HEK293T (cell line): Measurements from ENCODE around the gene H3-3A.

Source experiments
- CTCF ChIA-PET: fragments of 350-600 bp; formaldehyde crosslinking; extraction: SDS; loops from one replicate; lab custom pipeline; 2021; ENCODE audit warnings: antibody characterized with exemption, inconsistent platforms; lab: Yijun Ruan, JAX
- POLR2A ChIA-PET: fragments of 350-600 bp; formaldehyde crosslinking; extraction: SDS; loops from one replicate; lab custom pipeline; 2020; ENCODE audit warnings: antibody characterized with exemption, inconsistent platforms; lab: Yijun Ruan, JAX
- DNase-seq: peaks from one replicate; pipeline ENCODE4 v3.0.0; 2012; ENCODE audit warnings: mixed read lengths; ENCODE audit errors: extremely low spot score
- ARNT ChIP-seq: fragments of 450-650 bp; IDR thresholded peaks from 2 replicates; pipeline ENCODE4 v1.6.1; 2017; ENCODE audit warnings: mild to moderate bottlenecking
- BHLHE40 ChIP-seq: fragments of 450-650 bp; IDR thresholded peaks from 2 replicates; pipeline ENCODE4 v1.6.1; 2016; ENCODE audit warnings: mild to moderate bottlenecking, moderate library complexity, borderline replicate concordance
- CTBP1 ChIP-seq: fragments of 450-650 bp; IDR thresholded peaks from 2 replicates; pipeline ENCODE4 v1.6.1; 2016; ENCODE audit warnings: borderline replicate concordance
- ELF4 ChIP-seq: fragments of 450-650 bp; IDR thresholded peaks from 2 replicates; pipeline ENCODE4 v1.6.1; 2017; ENCODE audit warnings: antibody characterized with exemption
- FOXA1 ChIP-seq: fragments of 450-650 bp; IDR thresholded peaks from 2 replicates; pipeline ENCODE4 v1.6.1; 2016; ENCODE audit warnings: mild to moderate bottlenecking
- FOXK2 ChIP-seq: fragments of 450-650 bp; IDR thresholded peaks from 2 replicates; pipeline ENCODE4 v1.6.1; 2016; ENCODE audit warnings: mild to moderate bottlenecking
- FOXM1 ChIP-seq: fragments of 450-650 bp; IDR thresholded peaks from 2 replicates; pipeline ENCODE4 v1.6.1; 2017; ENCODE audit warnings: mild to moderate bottlenecking, borderline replicate concordance
- HDGF ChIP-seq: fragments of 450-650 bp; IDR thresholded peaks from 2 replicates; pipeline ENCODE4 v1.6.1; 2017; ENCODE audit warnings: antibody characterized with exemption, borderline replicate concordance
- L3MBTL2 ChIP-seq: fragments of 450-650 bp; conservative IDR thresholded peaks from 2 replicates; pipeline ENCODE4 v1.6.1; 2016; ENCODE audit warnings: mild to moderate bottlenecking
- LEF1 ChIP-seq: fragments of 450-650 bp; IDR thresholded peaks from 2 replicates; pipeline ENCODE4 v1.6.1; 2017; ENCODE audit warnings: mild to moderate bottlenecking, borderline replicate concordance
- NFRKB ChIP-seq: fragments of 450-650 bp; IDR thresholded peaks from 2 replicates; pipeline ENCODE4 v1.6.1; 2016; ENCODE audit warnings: mild to moderate bottlenecking, moderate library complexity
- PKNOX1 ChIP-seq: fragments of 450-650 bp; IDR thresholded peaks from 2 replicates; pipeline ENCODE4 v1.6.1; 2016
- SP1 ChIP-seq: fragments of 450-650 bp; IDR thresholded peaks from 2 replicates; pipeline ENCODE4 v1.6.1; 2017
- SUZ12 ChIP-seq: fragments of 450-650 bp; IDR thresholded peaks from 2 replicates; pipeline ENCODE4 v1.6.1; 2016; ENCODE audit warnings: mild to moderate bottlenecking
- TARDBP ChIP-seq: fragments of 450-650 bp; IDR thresholded peaks from 2 replicates; pipeline ENCODE4 v1.6.1; 2016
- ZNF384 ChIP-seq: fragments of 450-650 bp; IDR thresholded peaks from 2 replicates; pipeline ENCODE4 v1.6.1; 2016

H3-3A gene

GRCh38 chr1:226074046-226074445 lies 11.5 kb downstream of the H3-3A start:
- DNase-seq: no peak
- TF ChIP-seq ZNF384 (peak; percentile 74; the same call in 1 of the 2 replicates), FOXM1 (no peak), PKNOX1 (no peak), ELF4 (no peak), ARNT (no peak), LEF1 (no peak), CTBP1 (no peak)
- POLR2A ChIA-PET: interaction anchor here (2.9 to 5.2 kb wide), 2 partner anchors 9 to 11 kb away, joined by 22 to 32 read pairs; partner anchors contain the start of gene H3-3A
- CTCF ChIA-PET: interaction anchor here (2.6 kb wide), 1 partner anchor 9 kb away, joined by 11 read pairs; no protein-coding TSS in a partner anchor

- DNase-seq: no peak
- no peak for TF ChIP-seq TARDBP
- TF ChIP-seq NFRKB: no peak
- TF ChIP-seq SUZ12: no peak
- no peak for TF ChIP-seq ZNF384
- TF ChIP-seq SP1: no peak
- TF ChIP-seq L3MBTL2: no peak
- no peak for TF ChIP-seq FOXM1
- no peak for TF ChIP-seq FOXA1
- CTCF ChIA-PET: interaction anchor here (1.2 kb wide), 1 partner anchor 12 kb away, joined by 9 read pairs; no protein-coding TSS in a partner anchor
- POLR2A ChIA-PET: interaction anchor here (5.2 kb wide), 1 partner anchor 14 kb away, joined by 32 read pairs; the partner anchor contains the start of gene H3-3A
These were observed 13.9 kb downstream of the H3-3A start for GRCh38 chr1:226076378-226076777.

- TF ChIP-seq PKNOX1 (no peak), ELF4 (no peak), FOXK2 (no peak), TARDBP (no peak), HDGF (no peak), BHLHE40 (no peak), LEF1 (no peak)
- DNase-seq: no peak
These were observed 15.9 kb downstream of the H3-3A start for GRCh38 chr1:226078374-226078773.

GRCh38 chr1:226082587-226082917 lies 20.0 kb downstream of the H3-3A start:
- CTCF ChIA-PET: interaction anchor here (0.6 to 2.1 kb wide), 4 partner anchors 10 to 43 kb away, joined by 3 to 14 read pairs (median 4); no protein-coding TSS in a partner anchor
- TF ChIP-seq BHLHE40: no peak
- TF ChIP-seq CTBP1: no peak
- TF ChIP-seq L3MBTL2: no peak
- TF ChIP-seq FOXM1: no peak
- TF ChIP-seq ZNF384: no peak
- TF ChIP-seq FOXK2: no peak
- TF ChIP-seq SUZ12: no peak
- TF ChIP-seq LEF1: no peak
- TF ChIP-seq FOXA1: no peak
- TF ChIP-seq NFRKB: no peak
- no peak for TF ChIP-seq TARDBP
- TF ChIP-seq SP1: no peak
- TF ChIP-seq PKNOX1: no peak
- no peak for TF ChIP-seq HDGF
- TF ChIP-seq ELF4: no peak
- no peak for TF ChIP-seq ARNT
- DNase-seq: no peak
- POLR2A ChIA-PET: interaction anchor here (1.1 to 2.7 kb wide), 15 partner anchors 9 to 326 kb away, joined by 3 to 47 read pairs (median 10); partner anchors contain the start of genes H3-3A, LIN9, PARP1 and SDE2

More at GRCh38 chr1:226078374-226078773, 15.9 kb downstream of the H3-3A start:
- POLR2A ChIA-PET: interaction anchor here (1.3 kb wide), 1 partner anchor 16 kb away, joined by 3 read pairs; no protein-coding TSS in a partner anchor
- CTCF ChIA-PET: interaction anchor here (1.0 to 1.6 kb wide), 2 partner anchors 13 to 47 kb away, joined by 3 to 8 read pairs; no protein-coding TSS in a partner anchor

GRCh38 chr1:226082959-226083301 lies 20.4 kb downstream of the H3-3A start:
- peak; percentile 69 for DNase-seq
- TF ChIP-seq PKNOX1: no peak
- ChIA-PET CTCF (interaction anchor here (0.6 to 2.1 kb wide), 7 partner anchors 11 to 503 kb away, joined by 3 to 14 read pairs (median 3); no protein-coding TSS in a partner anchor), POLR2A (interaction anchor here (0.8 to 2.7 kb wide), 22 partner anchors 10 to 517 kb away, joined by 3 to 47 read pairs (median 8); partner anchors contain the start of genes H3-3A, LIN9, PARP1 and SDE2)
